Mesendoderm (in vitro differentiated cells): Measurements from ENCODE around the gene MTMR6.

Experiments used
- DNase-seq: peaks from one replicate; pipeline ENCODE4 v3.0.0; 2013
- H2AK5ac ChIP-seq: 2 replicates; pipeline ENCODE4 v1.6.1; 2013; ENCODE audit warnings: low read length, inconsistent platforms
- H2BK120ac ChIP-seq: 2 replicates; pipeline ENCODE4 v1.6.1; 2013; ENCODE audit warnings: low read depth, mild to moderate bottlenecking, low read length, moderate library complexity, mixed read lengths
- H2BK15ac ChIP-seq: replicated peaks from 2 replicates; pipeline ENCODE4 v1.6.1; 2013; ENCODE audit warnings: low read depth, mild to moderate bottlenecking, moderate library complexity
- H2BK5ac ChIP-seq: 2 replicates; pipeline ENCODE4 v1.6.1; 2013; ENCODE audit warnings: low read length, inconsistent platforms
- H3K18ac ChIP-seq: 2 replicates; pipeline ENCODE4 v1.6.1; 2013; ENCODE audit warnings: mild to moderate bottlenecking, low read length, mixed read lengths
- H3K23ac ChIP-seq: one replicate; pipeline ENCODE4 v1.6.1; 2013; ENCODE audit warnings: low read length
- H3K27ac ChIP-seq: 2 replicates; pipeline ENCODE4 v1.5.1; 2013; ENCODE audit warnings: low read depth, mild to moderate bottlenecking, inconsistent platforms, low read length, moderate library complexity
- H3K27me3 ChIP-seq: 2 replicates; pipeline ENCODE4 v1.6.1; 2013; ENCODE audit warnings: low read length, control low read depth, mild to moderate bottlenecking, inconsistent platforms; ENCODE audit not compliant: insufficient read depth, poor library complexity
- H3K36me3 ChIP-seq: 2 replicates; pipeline ENCODE4 v1.6.1; 2013; ENCODE audit warnings: low read length, inconsistent platforms; ENCODE audit not compliant: control insufficient read depth, insufficient read depth
- H3K4ac ChIP-seq: one replicate; pipeline ENCODE4 v1.6.1; 2013; ENCODE audit warnings: low read depth, mild to moderate bottlenecking, low read length, moderate library complexity
- H3K4me1 ChIP-seq: 2 replicates; pipeline ENCODE4 v1.6.1; 2013; ENCODE audit warnings: low read depth, low read length, inconsistent platforms; ENCODE audit not compliant: control insufficient read depth
- H3K4me2 ChIP-seq: 2 replicates; pipeline ENCODE4 v1.6.1; 2013; ENCODE audit warnings: low read length
- H3K4me3 ChIP-seq: 2 replicates; pipeline ENCODE4 v1.5.1; 2013; ENCODE audit warnings: mild to moderate bottlenecking, low read length
- H3K56ac ChIP-seq: one replicate; pipeline ENCODE4 v1.6.1; 2013; ENCODE audit warnings: low read length
- H3K79me1 ChIP-seq: 2 replicates; pipeline ENCODE4 v1.6.1; 2013; ENCODE audit warnings: low read length, inconsistent platforms
- H3K79me2 ChIP-seq: 2 replicates; pipeline ENCODE4 v1.6.1; 2013; ENCODE audit warnings: mild to moderate bottlenecking, low read length; ENCODE audit not compliant: control insufficient read depth, insufficient read depth
- H3K9ac ChIP-seq: 2 replicates; pipeline ENCODE4 v1.6.1; 2013; ENCODE audit warnings: low read length, inconsistent platforms
- H4K5ac ChIP-seq: one replicate; pipeline ENCODE4 v1.6.1; 2013; ENCODE audit warnings: low read length
- H4K8ac ChIP-seq: one replicate; pipeline ENCODE4 v1.6.1; 2013; ENCODE audit warnings: low read depth, mild to moderate bottlenecking, control low read depth, low read length, moderate library complexity
- WGBS: extraction: QIAGEN DNeasy Blood & Tissue Kit; methylation state at CpG from one replicate; pipeline ENCODE4 v1.1.7; 2013; ENCODE audit warnings: low lambda C conversion rate, missing lambda C conversion rate; ENCODE audit not compliant: insufficient coverage; ENCODE audit errors: extremely low coverage; 5-methylcytosine and 5-hydroxymethylcytosine counted together

MTMR6 gene

GRCh38 chr13:25231517-25231916 lies 55.8 kb downstream of the MTMR6 start:
- Histone ChIP-seq H3K23ac (no peak overlapping the region), H2BK120ac (no peak overlapping the region), H3K56ac (no peak overlapping the region), H3K27me3 (no peaks in the 10 kb centered on the region), H3K4ac (no peak overlapping the region), H2BK15ac (no peak overlapping the region), H2BK5ac (no peak overlapping the region), H3K36me3 (no peaks in the 10 kb centered on the region), H4K8ac (no peak overlapping the region), H3K4me1 (no peaks in the 10 kb centered on the region), H3K18ac (no peak overlapping the region), H3K79me1 (no peaks in the 10 kb centered on the region), H3K4me3 (no peak overlapping the region), H3K27ac (no peak overlapping the region), H3K9ac (no peak overlapping the region), H2AK5ac (no peak overlapping the region), H3K79me2 (no peaks in the 10 kb centered on the region), H4K5ac (no peak overlapping the region), H3K4me2 (no peak overlapping the region)
- no CpG with 5 or more reads among the region's 5 CpGs for WGBS
- DNase-seq: no peak

- Histone ChIP-seq H2BK15ac (no peak overlapping the region), H4K8ac (no peak overlapping the region), H3K79me2 (no peaks in the 10 kb centered on the region), H3K36me3 (no peaks in the 10 kb centered on the region), H3K4ac (no peak overlapping the region), H3K27me3 (no peaks in the 10 kb centered on the region), H3K23ac (no peak overlapping the region), H2AK5ac (no peak overlapping the region), H3K56ac (no peak overlapping the region), H2BK120ac (no peak overlapping the region), H2BK5ac (no peak overlapping the region), H3K18ac (no peak overlapping the region), H3K79me1 (no peaks in the 10 kb centered on the region), H3K4me1 (no peaks in the 10 kb centered on the region), H3K4me3 (no peak overlapping the region), H4K5ac (no peak overlapping the region), H3K4me2 (no peak overlapping the region), H3K27ac (no peak overlapping the region), H3K9ac (no peak overlapping the region)
- WGBS: 100% methylated on average over 2 of the region's 15 CpGs
- no peak for DNase-seq
These were observed 59.6 kb downstream of the MTMR6 start for GRCh38 chr13:25227690-25228089.

- H3K23ac ChIP-seq: no peak overlapping the region
- no peaks in the 10 kb centered on the region for H3K36me3 ChIP-seq
- H3K27me3 ChIP-seq: no peaks in the 10 kb centered on the region
- H4K5ac ChIP-seq: no peak overlapping the region
- H3K79me2 ChIP-seq: no peaks in the 10 kb centered on the region
- no peak overlapping the region for H3K9ac ChIP-seq
- no peak overlapping the region for H3K56ac ChIP-seq
- H2BK5ac ChIP-seq: no peak overlapping the region
- H2BK120ac ChIP-seq: no peak overlapping the region
- no peak overlapping the region for H2BK15ac ChIP-seq
- H3K18ac ChIP-seq: no peak overlapping the region
- no CpG with 5 or more reads among the region's 4 CpGs for WGBS
- DNase-seq: no peak
- no peaks in the 10 kb centered on the region for H3K4me1 ChIP-seq
- H3K4me3 ChIP-seq: no peak overlapping the region
- no peak overlapping the region for H3K27ac ChIP-seq
- no peak overlapping the region for H4K8ac ChIP-seq
- no peaks in the 10 kb centered on the region for H3K79me1 ChIP-seq
- H2AK5ac ChIP-seq: no peak overlapping the region
- no peak overlapping the region for H3K4me2 ChIP-seq
- no peak overlapping the region for H3K4ac ChIP-seq
These were observed 61.3 kb downstream of the MTMR6 start for GRCh38 chr13:25225970-25226369.

DNA sequence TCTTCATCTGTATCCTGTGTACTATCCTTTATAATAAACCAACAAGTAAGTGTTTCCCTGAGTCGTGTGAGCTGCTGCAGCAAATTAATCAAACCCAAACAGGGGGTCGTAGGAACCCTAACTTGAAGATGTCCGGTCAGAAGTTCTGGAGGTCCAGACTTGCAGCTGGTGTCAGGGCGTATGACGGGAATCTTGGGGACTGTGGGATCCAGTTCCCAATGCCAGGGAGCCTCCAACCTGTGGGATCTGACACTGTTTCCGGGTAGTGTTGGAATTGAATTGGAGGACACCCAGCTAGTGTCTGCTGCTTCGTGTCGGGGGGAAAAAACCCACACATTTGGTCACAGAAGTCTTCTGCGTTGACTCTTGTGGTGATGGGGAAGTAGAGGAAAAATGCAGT lies 63.1 kb downstream of the MTMR6 start:
- H3K27me3 ChIP-seq: no peaks in the 10 kb centered on the region
- no peak overlapping the region for H4K8ac ChIP-seq
- no peak overlapping the region for H3K4ac ChIP-seq
- H3K18ac ChIP-seq: no peak overlapping the region
- no peaks in the 10 kb centered on the region for H3K4me1 ChIP-seq
- no peak overlapping the region for H3K4me3 ChIP-seq
- no peak overlapping the region for H3K56ac ChIP-seq
- H2BK120ac ChIP-seq: no peak overlapping the region
- no peak overlapping the region for H3K27ac ChIP-seq
- no peaks in the 10 kb centered on the region for H3K79me1 ChIP-seq
- H4K5ac ChIP-seq: no peak overlapping the region
- H3K4me2 ChIP-seq: no peak overlapping the region
- H3K23ac ChIP-seq: no peak overlapping the region
- DNase-seq: no peak
- no peak overlapping the region for H2BK15ac ChIP-seq
- WGBS: no CpG with 5 or more reads among the region's 9 CpGs
- H3K9ac ChIP-seq: no peak overlapping the region
- no peaks in the 10 kb centered on the region for H3K36me3 ChIP-seq
- no peak overlapping the region for H2BK5ac ChIP-seq
- no peak overlapping the region for H2AK5ac ChIP-seq
- H3K79me2 ChIP-seq: no peaks in the 10 kb centered on the region

DNA sequence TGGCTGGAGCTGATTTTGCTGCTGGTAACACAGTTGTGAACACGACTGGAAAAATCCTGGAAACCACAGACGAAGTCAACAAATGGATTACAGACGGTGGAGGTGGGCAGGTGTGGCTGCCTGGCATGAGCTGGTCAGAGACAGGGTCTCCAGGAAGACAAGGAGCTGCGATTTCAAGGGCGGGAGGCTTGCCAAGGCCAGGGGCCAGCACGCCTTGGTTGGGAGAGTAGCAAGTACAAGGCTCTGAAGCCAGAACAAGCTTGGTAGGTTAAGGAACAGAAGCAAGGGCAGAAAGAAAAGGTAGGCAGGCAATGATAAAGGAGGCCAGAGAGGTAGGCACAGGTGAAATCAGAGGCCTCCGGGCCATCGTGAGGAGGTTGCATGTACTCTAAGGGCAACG lies 64.5 kb downstream of the MTMR6 start:
- H2BK5ac ChIP-seq: no peak overlapping the region
- H3K9ac ChIP-seq: no peak overlapping the region
- H2AK5ac ChIP-seq: no peak overlapping the region
- H3K4me3 ChIP-seq: no peak overlapping the region
- H3K79me1 ChIP-seq: no peaks in the 10 kb centered on the region
- H3K79me2 ChIP-seq: no peaks in the 10 kb centered on the region
- no peaks in the 10 kb centered on the region for H3K36me3 ChIP-seq
- H3K56ac ChIP-seq: no peak overlapping the region
- H3K23ac ChIP-seq: no peak overlapping the region
- WGBS: no CpG with 5 or more reads among the region's 9 CpGs
- H3K27me3 ChIP-seq: no peaks in the 10 kb centered on the region
- no peak for DNase-seq
- no peak overlapping the region for H3K4ac ChIP-seq
- H3K18ac ChIP-seq: no peak overlapping the region
- no peak overlapping the region for H3K27ac ChIP-seq
- no peak overlapping the region for H4K5ac ChIP-seq
- no peaks in the 10 kb centered on the region for H3K4me1 ChIP-seq
- H3K4me2 ChIP-seq: no peak overlapping the region
- H4K8ac ChIP-seq: no peak overlapping the region
- H2BK120ac ChIP-seq: no peak overlapping the region
- H2BK15ac ChIP-seq: no peak overlapping the region

DNA sequence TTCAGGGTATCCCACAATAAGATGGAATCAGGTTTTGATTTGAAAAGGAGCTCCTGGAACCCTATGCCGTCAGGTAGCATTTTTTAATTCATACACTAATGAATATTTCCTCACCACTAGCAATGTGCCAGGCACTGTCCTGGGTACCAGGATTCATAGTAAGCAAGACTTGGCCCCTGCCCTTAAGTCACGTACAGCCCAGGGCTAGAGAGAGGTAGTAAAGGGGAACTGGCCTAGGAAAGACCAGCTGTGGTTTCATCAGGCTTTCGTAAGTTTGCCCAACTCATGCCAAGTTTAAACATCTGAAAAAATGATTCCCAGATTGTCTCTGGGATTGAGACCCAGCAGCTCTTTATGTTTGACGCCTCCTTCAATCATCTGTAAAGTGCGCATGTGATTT lies 69.3 kb downstream of the MTMR6 start:
- Histone ChIP-seq H3K27ac (no peak overlapping the region), H3K4me3 (no peak overlapping the region)

More for the DNA sequence above, 69.3 kb downstream of the MTMR6 start:
- no peak overlapping the region for H2BK15ac ChIP-seq
- no peak overlapping the region for H3K4me2 ChIP-seq
- no peak overlapping the region for H4K8ac ChIP-seq
- no peak overlapping the region for H2AK5ac ChIP-seq
- no CpG with 5 or more reads among the region's 5 CpGs for WGBS
- no peak overlapping the region for H2BK5ac ChIP-seq
- H3K56ac ChIP-seq: no peak overlapping the region
- DNase-seq: no peak
- no peaks in the 10 kb centered on the region for H3K79me2 ChIP-seq
- no peak overlapping the region for H3K18ac ChIP-seq
- H3K4me1 ChIP-seq: no peaks in the 10 kb centered on the region
- H4K5ac ChIP-seq: no peak overlapping the region
- H3K4ac ChIP-seq: no peak overlapping the region
- no peaks in the 10 kb centered on the region for H3K79me1 ChIP-seq
- no peak overlapping the region for H3K23ac ChIP-seq
- no peak overlapping the region for H2BK120ac ChIP-seq
- H3K27me3 ChIP-seq: no peaks in the 10 kb centered on the region
- H3K9ac ChIP-seq: no peak overlapping the region
- H3K36me3 ChIP-seq: no peaks in the 10 kb centered on the region
